Measurements from ENCODE around the gene ANK2.

GRCh38 chr4:113272523-113272922 lies 223.1 kb downstream of the ANK2 start:
- no peak for TF ChIP-seq CEBPB (IDR thresholded peaks at IDR 0.05; ENCODE audit: borderline replicate concordance, low read depth, low read length)
- TF ChIP-seq CTCF (CRISPR knock-in tag; IDR thresholded peaks at IDR 0.05): no peak
- TF ChIP-seq HNRNPK (IDR thresholded peaks at IDR 0.05; ENCODE audit: low read depth, low read length, poor library complexity, severe bottlenecking): no peak
- no peak for TF ChIP-seq RXRB (CRISPR knock-in tag; IDR thresholded peaks at IDR 0.05; ENCODE audit: borderline replicate concordance)
- TF ChIP-seq EP300 (IDR thresholded peaks at IDR 0.05; ENCODE audit: low read depth in 2 of 2, low read length in 2 of 2): no peak
- TF ChIP-seq EP300 (CRISPR knock-in tag; IDR thresholded peaks at IDR 0.05; ENCODE audit: borderline replicate concordance): no peak
- no peak for TF ChIP-seq ZNF468 (CRISPR knock-in tag; IDR thresholded peaks at IDR 0.05)
- TF ChIP-seq ZNF446 (CRISPR knock-in tag; IDR thresholded peaks at IDR 0.05): no peak
- no peak for TF ChIP-seq SRSF4 (IDR thresholded peaks at IDR 0.05; ENCODE audit: low read depth, low read length, poor library complexity, severe bottlenecking)
- no peak for TF ChIP-seq ZSCAN5A (CRISPR knock-in tag; IDR thresholded peaks at IDR 0.05; ENCODE audit: borderline replicate concordance)
- no peak for TF ChIP-seq IRF2 (CRISPR knock-in tag; IDR thresholded peaks at IDR 0.05)
- no peak for TF ChIP-seq ADNP (CRISPR knock-in tag; IDR thresholded peaks at IDR 0.05)
- TF ChIP-seq ZNF570 (CRISPR knock-in tag; IDR thresholded peaks at IDR 0.05; ENCODE audit: borderline replicate concordance): no peak
